ENCODE measurements around the gene TAOK3. TPM values are rescaled to one million over a fixed set of nuclear protein-coding genes. Genes with fewer than 3 reads are reported as not detected.
"Not testable (repeated sequence)": the region's sequence is repeated elsewhere in the genome, so short reads cannot be mapped to it uniquely, and the experiment has no call there.

Gene TAOK3
- total RNA-seq, 1 experiment from 2014 or later, result 8.5 TPM

GRCh38 chr12:118315821-118316220 is 56.9 kb downstream of the TAOK3 start:
- in situ Hi-C loops (cut with HindIII; ENCODE audit: low pct_unique_long_range_greater_than_20kb, low sequenced_read_pairs), result no loop called here
- DNase-seq (ENCODE audit: low read depth), result no peak

DNA sequence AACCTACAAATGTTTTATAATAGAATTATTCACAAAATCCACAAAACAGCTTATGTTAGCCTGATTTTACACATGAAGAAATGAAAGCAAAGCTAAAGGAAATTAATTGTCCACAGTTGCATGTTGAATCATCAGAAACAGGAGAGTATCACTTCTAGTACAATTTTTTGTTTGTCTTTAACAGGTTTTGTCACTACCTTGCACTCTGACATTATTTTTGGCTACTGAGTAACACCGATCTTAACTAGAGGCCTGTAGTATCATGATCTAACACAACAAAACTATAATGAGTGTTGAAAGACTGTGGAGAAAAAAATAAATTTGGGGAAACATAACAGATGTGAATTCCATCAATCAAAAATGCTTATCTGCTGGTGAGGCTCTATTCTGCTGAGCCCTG is 60.1 kb downstream of the TAOK3 start:
- in situ Hi-C loops (cut with HindIII; ENCODE audit: low pct_unique_long_range_greater_than_20kb, low sequenced_read_pairs), result no loop called here
- DNase-seq (ENCODE audit: low read depth), result no peak

GRCh38 chr12:118311666-118312065 is 61.0 kb downstream of the TAOK3 start:
- in situ Hi-C loops (cut with HindIII; ENCODE audit: low pct_unique_long_range_greater_than_20kb, low sequenced_read_pairs), result no loop called here
- DNase-seq (ENCODE audit: low read depth), result no peak

GRCh38 chr12:118310320-118310719 is 62.4 kb downstream of the TAOK3 start:
- no peak for DNase-seq (ENCODE audit: low read depth)
- in situ Hi-C loops (cut with HindIII; ENCODE audit: low pct_unique_long_range_greater_than_20kb, low sequenced_read_pairs), result no loop called here

DNA sequence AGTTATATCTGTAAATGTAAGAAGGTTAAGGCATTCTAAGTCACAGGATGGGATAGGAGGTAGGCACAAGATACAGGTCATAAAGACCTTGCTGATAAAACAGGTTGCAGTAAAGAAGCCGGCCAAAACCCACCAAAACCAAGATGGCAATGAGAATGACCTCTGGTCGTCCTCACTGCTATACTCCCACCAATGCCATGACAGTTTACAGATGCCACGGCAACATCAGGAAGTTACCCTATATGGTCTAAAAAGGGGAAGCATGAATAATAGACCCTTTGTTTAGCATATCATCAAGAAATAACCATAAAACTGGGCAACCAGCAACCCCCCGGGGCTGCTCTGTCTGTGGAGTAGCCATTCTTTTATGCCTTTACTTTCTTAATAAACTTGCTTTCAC is 64.7 kb downstream of the TAOK3 start:
- in situ Hi-C loops (cut with HindIII; ENCODE audit: low pct_unique_long_range_greater_than_20kb, low sequenced_read_pairs); DNase-seq (ENCODE audit: low read depth): not testable (repeated sequence)

- in situ Hi-C loops (cut with HindIII; ENCODE audit: low pct_unique_long_range_greater_than_20kb, low sequenced_read_pairs), result no loop called here
- DNase-seq (ENCODE audit: low read depth), result peak; percentile 62
Measured at GRCh38 chr12:118307069-118307954, 65.4 kb downstream of the TAOK3 start.

GRCh38 chr12:118304093-118304492 is 68.6 kb downstream of the TAOK3 start:
- no peak for DNase-seq (ENCODE audit: low read depth)
- in situ Hi-C loops (cut with HindIII; ENCODE audit: low pct_unique_long_range_greater_than_20kb, low sequenced_read_pairs), result no loop called here

- in situ Hi-C loops (cut with HindIII; ENCODE audit: low pct_unique_long_range_greater_than_20kb, low sequenced_read_pairs), result no loop called here
- DNase-seq (ENCODE audit: low read depth), result peak; percentile 58
Measured at GRCh38 chr12:118302053-118302452, 70.7 kb downstream of the TAOK3 start.

DNA sequence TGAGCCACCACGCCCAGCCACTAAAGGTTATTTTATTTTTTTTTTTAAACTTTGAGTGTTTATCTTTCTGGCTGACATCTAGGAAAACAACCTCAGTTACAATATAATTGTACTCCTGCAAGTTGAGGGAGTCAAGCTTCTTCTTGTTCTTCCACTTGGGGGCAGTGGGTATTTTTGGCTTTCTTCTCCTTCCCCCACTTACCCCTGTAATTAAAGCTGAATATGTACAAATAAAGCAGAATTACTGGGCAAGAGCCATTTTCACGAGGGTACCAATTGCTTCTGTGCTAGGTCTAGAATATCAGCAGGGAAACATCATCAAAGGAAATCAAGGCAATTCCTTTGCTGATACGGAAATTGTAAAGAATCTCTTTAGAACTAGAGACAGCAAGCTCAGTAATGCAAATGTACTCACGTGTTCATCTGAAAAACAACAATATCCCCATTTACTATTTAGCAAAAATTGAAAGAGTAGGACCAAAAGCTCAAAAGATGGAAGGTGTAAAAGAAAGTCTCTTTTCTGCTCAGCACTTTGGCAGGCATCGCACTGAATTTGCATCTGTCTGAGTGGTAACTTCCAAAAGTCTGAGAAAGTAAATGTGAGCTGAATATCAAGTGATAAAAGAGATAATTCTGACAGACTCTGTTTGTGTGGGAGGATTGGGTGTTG is 72.8 kb downstream of the TAOK3 start:
- in situ Hi-C loops (cut with HindIII; ENCODE audit: low pct_unique_long_range_greater_than_20kb, low sequenced_read_pairs), result no loop called here
- DNase-seq (ENCODE audit: low read depth), result no peak

DNA sequence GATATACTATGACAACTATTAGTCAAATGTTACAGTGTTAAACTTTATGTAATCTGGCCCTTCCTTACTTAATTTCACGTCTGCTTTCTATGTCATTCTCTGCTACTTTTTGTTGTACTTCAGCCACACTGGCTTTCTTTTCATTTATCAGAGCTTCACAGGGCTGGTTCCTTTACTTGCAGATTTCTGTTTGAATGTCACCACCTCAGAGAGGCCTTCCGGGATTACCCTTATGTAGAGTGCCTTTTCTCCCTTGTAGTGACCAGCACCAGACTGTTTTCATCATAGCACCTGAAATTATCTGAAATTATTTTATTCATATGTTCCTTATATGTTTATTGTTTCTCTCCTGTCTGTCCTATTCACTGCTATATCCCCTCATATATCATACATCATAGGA is 75.4 kb downstream of the TAOK3 start:
- DNase-seq (ENCODE audit: low read depth), result no peak
- in situ Hi-C loops (cut with HindIII; ENCODE audit: low pct_unique_long_range_greater_than_20kb, low sequenced_read_pairs), result no loop called here

- in situ Hi-C loops (cut with HindIII; ENCODE audit: low pct_unique_long_range_greater_than_20kb, low sequenced_read_pairs), result no loop called here
- no peak for DNase-seq (ENCODE audit: low read depth)
Measured at GRCh38 chr12:118292836-118293235, 79.9 kb downstream of the TAOK3 start.

DNA sequence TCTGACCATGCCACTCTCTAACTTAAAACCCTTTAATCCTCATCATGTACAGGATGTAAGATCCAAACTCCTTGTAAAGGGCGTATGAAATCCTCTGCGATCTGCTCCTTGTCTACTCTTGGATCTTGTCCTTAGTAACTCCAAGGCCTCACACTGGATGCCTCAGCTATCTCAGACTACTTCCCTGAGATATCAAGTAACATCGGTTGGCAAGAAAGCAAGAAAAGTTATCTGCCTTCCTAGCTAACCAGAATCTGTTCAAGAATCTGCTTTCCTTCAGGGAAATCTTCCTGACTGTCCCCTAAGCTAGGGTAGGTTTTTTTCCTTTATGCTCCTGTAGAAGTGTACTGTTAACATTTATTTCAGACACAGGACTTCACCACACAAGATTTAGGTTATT is 82.6 kb downstream of the TAOK3 start:
- DNase-seq (ENCODE audit: low read depth), result no peak
- in situ Hi-C loops (cut with HindIII; ENCODE audit: low pct_unique_long_range_greater_than_20kb, low sequenced_read_pairs), result no loop called here

DNA sequence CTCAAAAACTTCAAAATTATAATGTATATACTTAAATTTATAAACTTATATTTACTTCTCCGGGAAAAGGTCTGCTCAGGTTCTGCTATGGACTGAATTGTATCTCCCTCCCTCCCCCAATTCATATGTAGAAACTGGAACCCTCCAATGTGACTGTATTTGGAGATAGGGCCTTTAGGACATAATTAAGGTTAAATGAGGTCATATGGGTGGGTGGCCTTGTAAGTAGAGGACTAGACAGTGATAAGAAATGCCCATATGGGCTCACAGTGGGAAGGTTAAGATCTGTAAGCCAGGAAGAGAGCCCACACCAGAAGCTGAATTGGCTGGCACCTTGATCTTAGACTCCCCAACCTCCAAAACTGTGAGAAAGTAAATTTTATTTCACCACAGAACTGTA is 84.5 kb downstream of the TAOK3 start:
- in situ Hi-C loops (cut with HindIII; ENCODE audit: low pct_unique_long_range_greater_than_20kb, low sequenced_read_pairs), result no loop called here
- no peak for DNase-seq (ENCODE audit: low read depth)

DNA sequence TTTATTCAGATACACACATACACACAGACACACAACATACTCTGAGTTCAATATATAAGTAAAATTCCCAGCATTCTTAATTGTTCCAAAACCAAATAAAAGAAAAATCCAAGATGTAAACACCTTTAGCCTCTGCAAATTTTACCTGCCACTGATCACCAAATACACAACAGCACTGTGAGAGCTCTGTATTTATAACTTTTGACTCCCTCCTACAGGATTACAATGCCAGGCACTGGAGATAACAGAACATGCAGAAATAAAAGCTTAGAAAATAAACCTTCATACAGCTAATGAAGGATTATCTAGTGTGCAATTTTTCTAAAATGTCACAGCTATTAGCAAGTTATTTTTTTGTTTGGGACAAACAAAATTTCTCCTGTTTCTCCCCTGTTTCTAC is 85.0 kb downstream of the TAOK3 start:
- in situ Hi-C loops (cut with HindIII; ENCODE audit: low pct_unique_long_range_greater_than_20kb, low sequenced_read_pairs), result no loop called here

DNA sequence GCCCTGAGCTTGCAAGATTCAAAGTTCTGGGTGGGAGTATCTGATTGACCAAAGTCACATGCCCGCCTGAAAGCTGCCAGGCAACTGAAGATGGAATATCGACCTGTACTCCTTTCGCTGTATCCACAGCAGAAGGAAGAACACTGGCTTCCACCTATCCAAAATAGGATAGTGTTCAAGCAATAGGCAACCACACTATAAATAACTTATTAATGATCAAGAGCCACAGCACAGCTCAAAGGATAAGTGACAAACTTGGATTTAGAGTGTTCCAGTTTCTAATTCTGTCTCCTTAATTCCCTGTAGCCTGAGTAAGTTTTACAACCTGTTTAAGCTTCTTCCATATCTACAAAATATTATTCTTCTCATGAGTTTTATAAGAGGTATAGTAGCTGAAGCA is 89.9 kb downstream of the TAOK3 start:
- in situ Hi-C loops (cut with HindIII; ENCODE audit: low pct_unique_long_range_greater_than_20kb, low sequenced_read_pairs), result no loop called here
- DNase-seq (ENCODE audit: low read depth), result no peak

More for the DNA sequence above, 85.0 kb downstream of the TAOK3 start:
- no peak for DNase-seq (ENCODE audit: low read depth)

- DNase-seq (ENCODE audit: low read depth); in situ Hi-C loops (cut with HindIII; ENCODE audit: low pct_unique_long_range_greater_than_20kb, low sequenced_read_pairs): not testable (repeated sequence)
Measured at GRCh38 chr12:118278288-118278687, 94.4 kb downstream of the TAOK3 start.

- in situ Hi-C loops (cut with HindIII; ENCODE audit: low pct_unique_long_range_greater_than_20kb, low sequenced_read_pairs), result no loop called here
- DNase-seq (ENCODE audit: low read depth), result no peak
Measured at GRCh38 chr12:118274066-118274465, 98.6 kb downstream of the TAOK3 start.

DNA sequence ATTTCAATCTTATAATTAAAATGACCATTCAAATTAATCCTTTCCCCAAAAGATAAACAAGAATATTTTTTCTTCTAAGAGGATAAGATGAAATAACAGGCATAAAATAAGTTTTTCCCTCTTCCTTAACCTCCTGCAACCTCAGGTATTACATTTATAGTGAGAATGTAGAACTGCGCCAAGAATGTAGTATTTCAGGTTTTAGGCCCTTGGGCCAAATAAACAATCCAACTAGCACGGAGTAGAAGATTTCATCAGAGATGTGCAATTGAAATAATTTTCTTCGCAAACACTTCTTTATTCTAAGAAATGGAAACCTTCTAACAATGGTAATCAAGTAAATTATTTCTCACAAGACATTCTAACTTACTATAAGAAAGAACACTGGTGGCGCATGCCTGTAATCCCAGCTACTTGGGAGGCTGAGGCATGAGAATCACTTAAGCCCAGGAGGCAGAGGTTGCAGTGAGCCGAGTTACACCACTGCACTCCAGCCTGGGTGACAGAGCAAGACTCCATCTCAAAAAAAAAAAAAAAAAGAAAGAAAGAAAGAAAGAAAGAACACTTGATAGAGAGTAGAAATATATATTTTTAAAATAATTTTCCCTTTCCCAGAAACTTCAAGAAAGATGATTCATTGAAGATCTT is 100.8 kb downstream of the TAOK3 start:
- in situ Hi-C loops (cut with HindIII; ENCODE audit: low pct_unique_long_range_greater_than_20kb, low sequenced_read_pairs), result no loop called here
- no peak for DNase-seq (ENCODE audit: low read depth)

GRCh38 chr12:118271183-118271582 is 101.5 kb downstream of the TAOK3 start:
- in situ Hi-C loops (cut with HindIII; ENCODE audit: low pct_unique_long_range_greater_than_20kb, low sequenced_read_pairs), result no loop called here
- no peak for DNase-seq (ENCODE audit: low read depth)

Measured in Caki2 (cell line).